Measurements from ENCODE around the gene CES2.

CES2 gene

GRCh38 chr16:66891360-66891759 is 44.0 kb upstream of the CES2 start:
- Histone ChIP-seq H3K4me1 (ENCODE audit: control insufficient read depth, insufficient read depth, low read length) (peaks cover 8% of the 10 kb centered on the region), H3K4me3 (ENCODE audit: low read depth, low read length) (no peak overlapping the region), H3K9me3 (ENCODE audit: control insufficient read depth, insufficient read depth, low read depth, low read length) (no peaks in the 10 kb centered on the region), H3K27ac (ENCODE audit: extremely low read depth, low read depth, low read length) (no peak overlapping the region), H3K36me3 (ENCODE audit: control insufficient read depth in 2 of 2, insufficient read depth in 1 of 2, low read length in 2 of 2) (peaks cover 9 to 16% of the 10 kb centered on the region in 2 experiments; a peak in 2 of 3 replicates)
- POLR2A ChIA-PET: no interaction called here
- CTCF ChIA-PET: interaction anchor here (0.6 to 17.9 kb wide), 7 partner anchors 9 to 264 kb away, joined by 3 to 268 read pairs (median 5); partner anchors contain the start of genes CDH16 and RRAD
- no peak for TF ChIP-seq ZNF221 (tag by site-specific recombination; IDR thresholded peaks at IDR 0.05; ENCODE audit: borderline replicate concordance)
- TF ChIP-seq ZNF530 (tag by site-specific recombination; IDR thresholded peaks at IDR 0.05; ENCODE audit: low read depth): no peak
- TF ChIP-seq MEIS1 (CRISPR knock-in tag; IDR thresholded peaks at IDR 0.05; ENCODE audit: borderline replicate concordance): no peak
- TF ChIP-seq, protein P1, sequence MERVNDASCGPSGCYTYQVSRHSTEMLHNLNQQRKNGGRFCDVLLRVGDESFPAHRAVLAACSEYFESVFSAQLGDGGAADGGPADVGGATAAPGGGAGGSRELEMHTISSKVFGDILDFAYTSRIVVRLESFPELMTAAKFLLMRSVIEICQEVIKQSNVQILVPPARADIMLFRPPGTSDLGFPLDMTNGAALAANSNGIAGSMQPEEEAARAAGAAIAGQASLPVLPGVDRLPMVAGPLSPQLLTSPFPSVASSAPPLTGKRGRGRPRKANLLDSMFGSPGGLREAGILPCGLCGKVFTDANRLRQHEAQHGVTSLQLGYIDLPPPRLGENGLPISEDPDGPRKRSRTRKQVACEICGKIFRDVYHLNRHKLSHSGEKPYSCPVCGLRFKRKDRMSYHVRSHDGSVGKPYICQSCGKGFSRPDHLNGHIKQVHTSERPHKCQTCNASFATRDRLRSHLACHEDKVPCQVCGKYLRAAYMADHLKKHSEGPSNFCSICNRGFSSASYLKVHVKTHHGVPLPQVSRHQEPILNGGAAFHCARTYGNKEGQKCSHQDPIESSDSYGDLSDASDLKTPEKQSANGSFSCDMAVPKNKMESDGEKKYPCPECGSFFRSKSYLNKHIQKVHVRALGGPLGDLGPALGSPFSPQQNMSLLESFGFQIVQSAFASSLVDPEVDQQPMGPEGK (tag by site-specific recombination; IDR thresholded peaks at IDR 0.05): no peak
- no peak for TF ChIP-seq ZSCAN30 (tag by site-specific recombination; IDR thresholded peaks at IDR 0.05)
- TF ChIP-seq, protein P2, sequence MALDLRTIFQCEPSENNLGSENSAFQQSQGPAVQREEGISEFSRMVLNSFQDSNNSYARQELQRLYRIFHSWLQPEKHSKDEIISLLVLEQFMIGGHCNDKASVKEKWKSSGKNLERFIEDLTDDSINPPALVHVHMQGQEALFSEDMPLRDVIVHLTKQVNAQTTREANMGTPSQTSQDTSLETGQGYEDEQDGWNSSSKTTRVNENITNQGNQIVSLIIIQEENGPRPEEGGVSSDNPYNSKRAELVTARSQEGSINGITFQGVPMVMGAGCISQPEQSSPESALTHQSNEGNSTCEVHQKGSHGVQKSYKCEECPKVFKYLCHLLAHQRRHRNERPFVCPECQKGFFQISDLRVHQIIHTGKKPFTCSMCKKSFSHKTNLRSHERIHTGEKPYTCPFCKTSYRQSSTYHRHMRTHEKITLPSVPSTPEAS (tag by site-specific recombination; IDR thresholded peaks at IDR 0.05): no peak
- TF ChIP-seq, protein P3, sequence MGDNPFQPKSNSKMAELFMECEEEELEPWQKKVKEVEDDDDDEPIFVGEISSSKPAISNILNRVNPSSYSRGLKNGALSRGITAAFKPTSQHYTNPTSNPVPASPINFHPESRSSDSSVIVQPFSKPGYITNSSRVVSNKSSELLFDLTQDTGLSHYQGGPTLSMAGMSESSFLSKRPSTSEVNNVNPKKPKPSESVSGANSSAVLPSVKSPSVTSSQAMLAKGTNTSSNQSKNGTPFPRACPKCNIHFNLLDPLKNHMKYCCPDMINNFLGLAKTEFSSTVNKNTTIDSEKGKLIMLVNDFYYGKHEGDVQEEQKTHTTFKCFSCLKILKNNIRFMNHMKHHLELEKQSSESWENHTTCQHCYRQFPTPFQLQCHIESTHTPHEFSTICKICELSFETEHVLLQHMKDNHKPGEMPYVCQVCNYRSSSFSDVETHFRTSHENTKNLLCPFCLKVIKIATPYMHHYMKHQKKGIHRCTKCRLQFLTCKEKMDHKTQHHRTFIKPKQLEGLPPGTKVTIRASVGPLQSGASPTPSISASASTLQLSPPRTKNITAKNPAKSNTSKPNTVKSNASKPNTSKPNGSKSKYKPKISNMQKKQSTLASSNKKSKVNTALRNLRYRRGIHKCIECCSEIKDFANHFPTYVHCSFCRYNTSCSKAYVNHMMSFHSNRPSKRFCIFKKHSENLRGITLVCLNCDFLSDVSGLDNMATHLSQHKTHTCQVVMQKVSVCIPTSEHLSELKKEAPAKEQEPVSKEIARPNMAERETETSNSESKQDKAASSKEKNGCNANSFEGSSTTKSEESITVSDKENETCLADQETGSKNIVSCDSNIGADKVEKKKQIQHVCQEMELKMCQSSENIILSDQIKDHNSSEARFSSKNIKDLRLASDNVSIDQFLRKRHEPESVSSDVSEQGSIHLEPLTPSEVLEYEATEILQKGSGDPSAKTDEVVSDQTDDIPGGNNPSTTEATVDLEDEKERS (tag by site-specific recombination; IDR thresholded peaks at IDR 0.05): no peak
- TF ChIP-seq ZNF121 (tag by site-specific recombination; IDR thresholded peaks at IDR 0.05): no peak
- no peak for TF ChIP-seq ZNF433 (tag by site-specific recombination; IDR thresholded peaks at IDR 0.05; ENCODE audit: low read depth)
- TF ChIP-seq ZNF404 (tag by site-specific recombination; IDR thresholded peaks at IDR 0.05): no peak
- TF ChIP-seq, protein P4, sequence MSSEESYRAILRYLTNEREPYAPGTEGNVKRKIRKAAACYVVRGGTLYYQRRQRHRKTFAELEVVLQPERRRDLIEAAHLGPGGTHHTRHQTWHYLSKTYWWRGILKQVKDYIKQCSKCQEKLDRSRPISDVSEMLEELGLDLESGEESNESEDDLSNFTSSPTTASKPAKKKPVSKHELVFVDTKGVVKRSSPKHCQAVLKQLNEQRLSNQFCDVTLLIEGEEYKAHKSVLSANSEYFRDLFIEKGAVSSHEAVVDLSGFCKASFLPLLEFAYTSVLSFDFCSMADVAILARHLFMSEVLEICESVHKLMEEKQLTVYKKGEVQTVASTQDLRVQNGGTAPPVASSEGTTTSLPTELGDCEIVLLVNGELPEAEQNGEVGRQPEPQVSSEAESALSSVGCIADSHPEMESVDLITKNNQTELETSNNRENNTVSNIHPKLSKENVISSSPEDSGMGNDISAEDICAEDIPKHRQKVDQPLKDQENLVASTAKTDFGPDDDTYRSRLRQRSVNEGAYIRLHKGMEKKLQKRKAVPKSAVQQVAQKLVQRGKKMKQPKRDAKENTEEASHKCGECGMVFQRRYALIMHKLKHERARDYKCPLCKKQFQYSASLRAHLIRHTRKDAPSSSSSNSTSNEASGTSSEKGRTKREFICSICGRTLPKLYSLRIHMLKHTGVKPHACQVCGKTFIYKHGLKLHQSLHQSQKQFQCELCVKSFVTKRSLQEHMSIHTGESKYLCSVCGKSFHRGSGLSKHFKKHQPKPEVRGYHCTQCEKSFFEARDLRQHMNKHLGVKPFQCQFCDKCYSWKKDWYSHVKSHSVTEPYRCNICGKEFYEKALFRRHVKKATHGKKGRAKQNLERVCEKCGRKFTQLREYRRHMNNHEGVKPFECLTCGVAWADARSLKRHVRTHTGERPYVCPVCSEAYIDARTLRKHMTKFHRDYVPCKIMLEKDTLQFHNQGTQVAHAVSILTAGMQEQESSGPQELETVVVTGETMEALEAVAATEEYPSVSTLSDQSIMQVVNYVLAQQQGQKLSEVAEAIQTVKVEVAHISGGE (tag by site-specific recombination; conservative IDR thresholded peaks at IDR 0.05; ENCODE audit: low read depth): no peak
- TF ChIP-seq, protein P5, sequence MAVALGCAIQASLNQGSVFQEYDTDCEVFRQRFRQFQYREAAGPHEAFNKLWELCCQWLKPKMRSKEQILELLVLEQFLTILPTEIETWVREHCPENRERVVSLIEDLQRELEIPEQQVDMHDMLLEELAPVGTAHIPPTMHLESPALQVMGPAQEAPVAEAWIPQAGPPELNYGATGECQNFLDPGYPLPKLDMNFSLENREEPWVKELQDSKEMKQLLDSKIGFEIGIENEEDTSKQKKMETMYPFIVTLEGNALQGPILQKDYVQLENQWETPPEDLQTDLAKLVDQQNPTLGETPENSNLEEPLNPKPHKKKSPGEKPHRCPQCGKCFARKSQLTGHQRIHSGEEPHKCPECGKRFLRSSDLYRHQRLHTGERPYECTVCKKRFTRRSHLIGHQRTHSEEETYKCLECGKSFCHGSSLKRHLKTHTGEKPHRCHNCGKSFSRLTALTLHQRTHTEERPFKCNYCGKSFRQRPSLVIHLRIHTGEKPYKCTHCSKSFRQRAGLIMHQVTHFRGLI (tag by site-specific recombination; IDR thresholded peaks at IDR 0.05): no peak
- no peak for TF ChIP-seq ZNF585B (tag by site-specific recombination; IDR thresholded peaks at IDR 0.05)
- TF ChIP-seq ZNF792 (tag by site-specific recombination; IDR thresholded peaks at IDR 0.05): no peak
- no peak for TF ChIP-seq ZNF114 (tag by site-specific recombination; IDR thresholded peaks at IDR 0.05)

Data from HEK293 (cell line).